Activated CD4-positive, alpha-beta T cell treated with anti-CD3 and anti-CD28 coated beads, Interleukin-2, amount 50 U/mL, for 4 hours (primary cell): Measurements from ENCODE around the gene ANKRD34C.
A peak's percentile ranks its signal among the peaks of the same experiment; 100 is the strongest.

Source experiments
- DNase-seq, 2 experiments: peaks; one replicate each; pipeline ENCODE4 v3.0.0-alpha.2; 2020

ANKRD34C gene

GRCh38 chr15:79282371-79283251 lies at the start of gene ANKRD34C:
TSS of gene ANKRD34C (plus strand) at chr15:79282722. CDS start at chr15:79293285, 10,563 bp downstream.
- no peak for DNase-seq

DNA sequence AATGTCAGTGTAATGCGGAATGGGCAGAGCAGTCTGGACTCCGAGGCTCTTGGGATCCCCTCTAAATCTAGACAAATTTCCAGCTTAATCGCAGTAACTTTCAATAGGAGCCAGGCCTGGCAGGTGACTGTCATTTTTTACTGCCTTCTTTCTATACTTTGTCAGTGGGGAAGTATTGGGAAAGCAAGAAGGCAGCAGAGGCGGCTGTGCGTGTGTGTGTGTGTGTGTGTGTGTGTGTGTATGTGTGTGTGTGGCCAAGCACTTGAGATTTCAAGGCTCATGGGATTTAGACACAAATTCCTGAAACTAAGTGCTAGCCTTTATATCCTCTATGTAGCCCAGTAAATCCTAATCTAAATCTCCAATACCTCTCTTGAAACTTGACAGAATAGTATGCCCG lies 49.3 kb upstream of the ANKRD34C start:
- no peak for DNase-seq

GRCh38 chr15:79240036-79240435 lies 42.5 kb upstream of the ANKRD34C start:
- no peak for DNase-seq

- no peak for DNase-seq
Measured at GRCh38 chr15:79243723-79244122, 38.8 kb upstream of the ANKRD34C start.

DNA sequence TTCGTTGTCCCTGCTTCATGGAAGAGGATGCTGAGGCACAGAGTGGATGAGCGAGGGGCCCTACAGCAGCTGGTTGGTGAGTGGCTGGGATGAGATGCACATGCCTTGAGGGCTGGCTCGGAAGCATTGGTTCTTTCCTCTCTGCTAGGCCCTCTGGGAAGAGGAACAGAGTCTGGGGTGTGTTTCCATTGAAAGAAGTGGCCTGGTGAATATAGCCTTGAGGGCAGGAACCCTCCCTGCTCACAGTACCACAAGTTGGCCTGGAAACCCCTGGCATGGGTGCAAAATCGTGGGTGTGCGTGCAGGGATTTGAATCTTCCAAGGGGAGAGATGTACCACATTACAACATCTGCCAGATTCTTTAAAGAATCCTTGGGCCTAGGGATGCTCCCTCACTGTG lies 37.6 kb upstream of the ANKRD34C start:
- DNase-seq = no peak

DNA sequence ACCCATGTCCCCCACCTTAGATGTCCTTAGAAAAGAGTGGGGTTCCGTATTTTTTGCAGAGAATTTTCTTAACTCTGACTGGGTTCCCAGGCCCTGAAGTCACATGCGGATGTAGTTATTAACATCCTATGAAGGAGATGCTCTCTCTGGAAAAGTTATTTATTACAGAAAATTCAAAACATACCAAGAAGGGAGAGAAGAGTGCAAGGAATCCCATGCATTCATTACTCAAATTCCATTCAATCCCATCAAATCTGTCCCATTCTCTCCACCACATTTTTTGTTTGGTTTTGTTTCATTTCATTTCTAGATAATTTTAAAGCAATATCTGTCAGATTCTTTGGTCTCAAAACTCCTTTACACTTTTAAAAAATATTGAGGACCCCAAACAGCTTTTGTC lies 34.3 kb upstream of the ANKRD34C start:
- no peak for DNase-seq

GRCh38 chr15:79257454-79257853 lies 25.1 kb upstream of the ANKRD34C start:
- no peak for DNase-seq

- DNase-seq = no peak
Measured at GRCh38 chr15:79261836-79262235, 20.7 kb upstream of the ANKRD34C start.

DNA sequence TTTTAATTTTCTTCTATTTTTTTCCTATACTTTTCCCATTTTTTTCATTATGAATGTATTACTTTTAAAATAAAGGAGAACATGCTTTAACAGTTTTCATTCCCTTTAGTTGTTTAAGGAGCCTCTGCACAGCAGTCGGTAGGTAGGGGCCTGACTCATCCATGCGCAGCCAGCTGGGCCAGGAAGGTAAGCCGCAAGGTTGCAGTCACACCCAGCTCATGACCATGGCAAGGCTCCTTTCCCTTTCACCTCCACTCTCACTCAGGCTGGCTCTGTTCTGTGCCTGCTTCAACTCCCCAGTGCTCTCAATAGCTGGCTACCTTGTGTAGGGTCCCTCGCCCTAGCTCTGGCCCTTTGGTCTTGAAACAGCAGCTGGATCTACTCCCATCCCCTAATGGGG lies 17.4 kb upstream of the ANKRD34C start:
- DNase-seq = no peak

DNA sequence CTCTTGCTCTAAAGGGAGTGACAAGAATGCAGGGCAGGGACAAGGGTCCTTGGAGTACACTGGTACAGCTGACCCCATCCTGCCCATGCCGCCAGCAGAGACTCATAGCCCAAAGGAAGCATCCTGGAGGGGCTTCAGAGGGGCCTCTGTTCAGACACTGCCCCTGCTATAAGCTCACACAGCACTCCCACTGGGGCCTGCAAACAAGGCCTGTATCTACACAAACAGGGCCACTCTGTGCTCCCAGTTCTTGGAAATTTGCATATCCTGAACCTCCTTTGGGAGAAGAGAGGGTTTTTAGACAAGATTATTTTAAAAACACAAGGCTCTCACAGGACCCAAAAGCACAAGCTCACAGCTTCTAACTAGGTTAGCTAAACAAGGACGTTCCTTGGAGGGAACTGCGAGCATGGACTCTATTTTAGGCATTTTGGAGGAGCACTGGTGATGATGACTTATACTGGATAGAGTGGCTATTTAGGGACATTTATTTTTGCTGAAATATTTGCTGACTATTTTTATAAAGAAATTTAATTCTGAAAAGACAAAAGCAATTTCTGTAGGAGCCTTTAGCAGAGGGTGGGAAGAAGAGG lies 16.4 kb upstream of the ANKRD34C start:
- no peak for DNase-seq

DNA sequence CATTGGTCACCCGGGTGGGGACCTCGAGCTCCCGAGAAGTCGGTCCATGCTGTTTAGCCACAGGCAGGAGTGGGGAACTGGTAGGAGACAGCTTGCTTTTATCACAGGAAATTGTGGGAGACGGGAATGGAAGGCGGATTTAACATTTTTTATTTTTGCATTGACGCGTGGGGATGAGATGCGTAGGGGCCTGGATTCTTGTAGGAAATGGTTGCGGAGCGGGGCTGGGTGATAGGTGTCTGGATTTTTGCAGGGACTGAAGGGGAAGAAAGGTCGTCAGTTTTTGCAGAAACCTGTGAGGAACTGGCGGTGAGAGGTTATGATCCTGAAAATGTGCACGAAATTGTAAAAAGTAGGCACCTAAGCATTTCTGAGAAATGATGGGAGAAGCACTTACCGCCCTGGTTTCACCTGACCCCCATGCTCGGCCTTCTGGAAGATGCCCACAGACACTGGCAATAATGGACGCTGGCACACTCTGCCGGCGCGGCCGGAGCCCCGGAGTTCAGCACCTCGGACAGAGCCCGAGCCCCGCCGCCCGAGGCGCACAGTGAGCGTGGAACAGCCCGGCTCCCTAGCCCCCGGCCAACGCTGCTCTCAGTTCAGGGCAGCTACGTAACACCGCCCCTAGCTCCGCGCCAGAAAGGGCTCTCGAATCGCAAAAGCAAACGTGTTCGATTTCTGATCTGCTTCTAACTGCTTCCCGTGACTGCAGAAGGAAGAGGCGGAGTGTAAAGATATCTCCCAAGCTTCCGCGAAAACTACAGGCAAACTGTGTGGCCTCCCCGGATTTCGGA lies 928 bp downstream of the ANKRD34C start:
- no peak for DNase-seq

DNA sequence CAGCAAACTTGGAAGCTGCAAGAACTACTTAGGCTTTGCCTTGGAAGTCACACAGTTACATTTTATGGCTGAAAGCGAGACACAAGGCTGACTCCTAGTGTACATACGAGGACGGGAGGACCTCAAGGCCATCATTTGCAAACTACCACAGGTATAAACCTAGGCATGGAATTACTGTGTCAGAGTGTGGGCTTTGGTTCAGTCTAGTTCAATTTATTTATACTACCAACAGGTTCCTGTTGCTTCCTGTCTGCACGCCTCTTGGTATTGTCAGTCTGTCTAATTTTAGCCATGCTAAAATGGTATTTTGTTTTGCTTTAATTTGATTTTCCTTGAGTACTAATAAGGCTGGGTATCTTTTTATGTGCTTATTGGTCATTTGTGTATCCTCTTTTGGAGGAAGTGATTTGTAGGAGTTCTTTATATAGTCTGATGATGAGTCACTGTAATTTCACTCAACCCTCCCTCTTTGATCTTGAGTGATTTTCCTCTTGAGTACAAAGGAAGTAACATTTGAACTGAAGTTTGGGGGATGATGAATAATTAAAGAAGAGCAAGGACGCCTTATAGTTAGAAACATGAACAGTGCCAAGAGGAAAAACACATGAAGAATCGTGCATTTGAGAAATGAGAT lies 8.2 kb downstream of the ANKRD34C start:
- DNase-seq = no peak

GRCh38 chr15:79292011-79292410 lies 9.5 kb downstream of the ANKRD34C start:
- no peak for DNase-seq

- no peak for DNase-seq
Measured at GRCh38 chr15:79294075-79294474, 11.6 kb downstream of the ANKRD34C start.

- DNase-seq = no peak
Measured at GRCh38 chr15:79296583-79296982, 14.1 kb downstream of the ANKRD34C start.

GRCh38 chr15:79299126-79299840 lies 16.8 kb downstream of the ANKRD34C start:
- DNase-seq = no peak

GRCh38 chr15:79299841-79300235 lies 17.3 kb downstream of the ANKRD34C start:
- DNase-seq = no peak

GRCh38 chr15:79307251-79307650 lies 24.7 kb downstream of the ANKRD34C start:
- no peak for DNase-seq

GRCh38 chr15:79308874-79309273 lies 26.4 kb downstream of the ANKRD34C start:
- DNase-seq = no peak

- no peak for DNase-seq
Measured at GRCh38 chr15:79310612-79310984, 28.1 kb downstream of the ANKRD34C start.

DNA sequence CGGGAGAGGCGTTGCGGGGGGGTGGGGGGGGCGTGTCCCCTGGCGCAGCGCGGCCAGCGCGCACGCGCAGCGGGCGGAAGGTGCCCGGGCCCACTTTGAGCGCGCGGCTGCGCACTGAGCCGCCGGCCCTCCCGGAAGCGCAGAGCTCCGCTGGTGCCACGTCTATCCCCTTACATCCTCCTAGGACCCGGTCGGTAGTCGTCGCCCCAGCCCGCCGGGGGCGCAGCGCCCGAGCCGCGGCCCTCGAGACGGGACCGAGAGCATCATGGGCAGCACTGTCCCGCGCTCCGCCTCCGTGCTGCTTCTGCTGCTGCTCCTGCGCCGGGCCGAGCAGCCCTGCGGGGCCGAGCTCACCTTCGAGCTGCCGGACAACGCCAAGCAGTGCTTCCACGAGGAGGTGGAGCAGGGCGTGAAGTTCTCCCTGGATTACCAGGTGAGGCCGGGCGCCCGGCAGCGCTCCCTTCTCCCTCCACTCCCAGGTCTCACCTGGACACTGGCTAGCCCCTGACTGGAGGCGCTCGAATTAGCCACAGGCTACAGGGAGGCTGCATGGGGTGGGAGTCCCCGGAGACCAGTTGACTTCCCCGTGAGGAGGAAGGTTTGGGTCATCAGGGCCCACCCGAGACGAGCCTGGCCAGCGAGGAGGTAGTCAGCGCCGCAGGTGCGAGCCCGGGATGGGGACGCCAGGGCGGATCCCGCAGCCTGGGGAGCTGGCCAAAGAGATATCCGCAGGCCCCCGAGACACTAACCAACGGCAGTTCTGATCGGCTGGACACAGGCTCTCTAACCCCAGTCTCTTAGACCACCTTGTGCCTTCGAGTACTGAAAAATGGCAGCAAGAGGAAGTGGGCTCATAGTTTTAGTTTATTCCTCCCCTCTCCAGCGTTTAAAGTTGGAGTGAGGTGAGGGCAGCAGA lies 28.7 kb downstream of the ANKRD34C start, which contains the start of gene TMED3:
TSS of gene TMED3 (plus strand) at position 128 of the 916 bp plus-strand sequence. CDS start at position 266, 138 bp downstream.
- DNase-seq = peak; percentile 62 to 69
